GM03348 (cell line): ENCODE results near the gene DAPK1.

Experiments used
- DNase-seq: peaks from one replicate; pipeline ENCODE4 v3.0.0; 2012; ENCODE audit warnings: low spot score

DAPK1 gene

GRCh38 chr9:87497604-87498045 lies at the start of gene DAPK1:
Gene DAPK1 (plus strand): TSS chr9:87497867. CDS start chr9:87499078, 1,211 bp downstream.
- DNase-seq = peak; percentile 41

GRCh38 chr9:87451149-87451548 lies 46.5 kb upstream of the DAPK1 start:
- DNase-seq = no peak

GRCh38 chr9:87455407-87455806 lies 42.3 kb upstream of the DAPK1 start:
- no peak for DNase-seq

GRCh38 chr9:87461256-87461655 lies 36.4 kb upstream of the DAPK1 start:
- DNase-seq = no peak

GRCh38 chr9:87464110-87464991 lies 33.3 kb upstream of the DAPK1 start:
- DNase-seq = no peak

- DNase-seq = no peak
Measured at GRCh38 chr9:87464992-87465378, 32.7 kb upstream of the DAPK1 start.

GRCh38 chr9:87465816-87466215 lies 31.9 kb upstream of the DAPK1 start:
- DNase-seq = no peak

GRCh38 chr9:87467187-87467586 lies 30.5 kb upstream of the DAPK1 start:
- no peak for DNase-seq

- no peak for DNase-seq
Measured at GRCh38 chr9:87469793-87470465, 27.7 kb upstream of the DAPK1 start.

- no peak for DNase-seq
Measured at GRCh38 chr9:87471746-87472145, 25.9 kb upstream of the DAPK1 start.

GRCh38 chr9:87475463-87475862 lies 22.2 kb upstream of the DAPK1 start:
- DNase-seq = no peak

GRCh38 chr9:87478226-87478992 lies 19.3 kb upstream of the DAPK1 start:
- DNase-seq = no peak

- DNase-seq = no peak
Measured at GRCh38 chr9:87479801-87480201, 17.9 kb upstream of the DAPK1 start.

- no peak for DNase-seq
Measured at GRCh38 chr9:87481890-87482855, 15.5 kb upstream of the DAPK1 start.

GRCh38 chr9:87490225-87490624 lies 7.4 kb upstream of the DAPK1 start:
- no peak for DNase-seq

GRCh38 chr9:87490907-87491306 lies 6.8 kb upstream of the DAPK1 start:
- DNase-seq = no peak

- DNase-seq = no peak
Measured at GRCh38 chr9:87491523-87491922, 6.1 kb upstream of the DAPK1 start.

- DNase-seq = no peak
Measured at GRCh38 chr9:87492642-87493041, 5.0 kb upstream of the DAPK1 start.

GRCh38 chr9:87494970-87495471 lies 2.6 kb upstream of the DAPK1 start:
- no peak for DNase-seq

- DNase-seq = no peak
Measured at GRCh38 chr9:87497080-87497603, 525 bp upstream of the DAPK1 start.
